Prostate gland (tissue), 2 donors: Measurements from ENCODE around the gene TMEM165. TPM values are rescaled to one million over a fixed set of nuclear protein-coding genes. Genes with fewer than 3 reads are reported as not detected.

Experiments
- DNase-seq: peaks from one replicate; pipeline ENCODE4 v3.0.0-alpha.2; 2019; ENCODE audit warnings: low spot score
- H3K27ac ChIP-seq, 2 donors: fragments of 200-600 bp; sonication (generic); 2 replicates each; pipeline ENCODE4 v1.5.1; 2017 to 2019
- H3K27me3 ChIP-seq: fragments of 200-600 bp; sonication (generic); replicated peaks from 2 replicates; pipeline ENCODE4 v1.5.1; 2019; ENCODE audit not compliant: insufficient read depth
- H3K36me3 ChIP-seq, 2 donors: fragments of 200-600 bp; sonication (generic); 1 replicate in 1 of 2; 2 replicates in 1 of 2; pipeline versions ENCODE4 v1.5.1 to v1.8.1; 2017 to 2019
- H3K4me1 ChIP-seq: fragments of 200-600 bp; sonication (generic); replicated peaks from 2 replicates; pipeline ENCODE4 v1.5.1; 2019
- H3K4me3 ChIP-seq, 2 donors: fragments of 200-600 bp; sonication (generic); 2 replicates each; pipeline ENCODE4 v1.5.1; 2017 to 2019
- H3K9me3 ChIP-seq: fragments of 200-600 bp; sonication (generic); 2 replicates; pipeline ENCODE4 v1.5.1; 2017
- CTCF ChIP-seq, 4 experiments: fragments of 200-600 bp in 2 of 4; fragments of 450-650 bp in 2 of 4; sonication (generic) in 2 of 4; IDR thresholded peaks; 1 replicate in 3 of 4; 2 replicates in 1 of 4; pipeline ENCODE4 v1.5.1; 2016 to 2019; ENCODE audit warnings: antibody characterized with exemption in 4 of 4, mild to moderate bottlenecking in 2 of 4, moderate library complexity in 2 of 4
- POLR2A ChIP-seq: fragments of 450-650 bp; IDR thresholded peaks from one replicate; pipeline ENCODE4 v1.6.1; 2016; ENCODE audit warnings: antibody characterized with exemption, mild to moderate bottlenecking
- POLR2AphosphoS5 ChIP-seq: sonication (generic); formaldehyde crosslinking; IDR thresholded peaks from one replicate; pipeline ENCODE4 v1.6.1; 2017; ENCODE audit warnings: antibody characterized with exemption
- WGBS: methylation state at CpG from one replicate; pipeline ENCODE4 v1.1.5; 2018; 5-methylcytosine and 5-hydroxymethylcytosine counted together
- intact Hi-C: fragments of 100-400 bp; cut with DNase I; formaldehyde crosslinking; loops from one replicate; pipeline ENCODE4 v1.14.2; 2022
- total RNA-seq, 2 donors: library from RNA; depleted of rRNA; stranded (reverse); fragments of >200 nt; gene quantifications; one replicate each; pipeline ENCODE4 v1.1.0, GENCODE V29; 2016

Gene TMEM165
- total RNA-seq, 2 donors from 2014 or later = 117 to 183 TPM

- no peak for TF ChIP-seq POLR2AphosphoS5
- TF ChIP-seq POLR2A = no peak
- TF ChIP-seq CTCF (IDR thresholded peaks at IDR 0.05) = no peak
- no peaks in the 10 kb centered on the region for H3K36me3 ChIP-seq
- H3K4me3 ChIP-seq = peak overlapping the region; percentile 86 to 98
- H3K4me1 ChIP-seq = no peaks in the 10 kb centered on the region
- no peaks in the 10 kb centered on the region for H3K9me3 ChIP-seq
- DNase-seq = no peak
- WGBS = 7% methylated on average over 7 of the region's 7 CpGs
- no peaks in the 10 kb centered on the region for H3K27me3 ChIP-seq
- intact Hi-C loops = no loop called here
- H3K27ac ChIP-seq = peak overlapping the region; percentile 96 to 97
Observed at GRCh38 chr4:55397126-55397436, 1.3 kb downstream of the TMEM165 start.

GRCh38 chr4:55397520-55398321 is 2.0 kb downstream of the TMEM165 start:
- intact Hi-C loops = no loop called here
- WGBS = 53% methylated on average over 15 of the region's 15 CpGs
- no peak for DNase-seq

GRCh38 chr4:55398461-55398860 is 2.7 kb downstream of the TMEM165 start:
- no peaks in the 10 kb centered on the region for H3K9me3 ChIP-seq
- DNase-seq = no peak
- H3K36me3 ChIP-seq = no peaks in the 10 kb centered on the region
- intact Hi-C loops = no loop called here
- H3K27me3 ChIP-seq = no peaks in the 10 kb centered on the region
- 14% methylated on average over 1 of the region's 1 CpG for WGBS
- TF ChIP-seq POLR2A = peak; percentile 24
- no peak for TF ChIP-seq CTCF (IDR thresholded peaks at IDR 0.05)
- peak overlapping the region; percentile 86 to 98 for H3K4me3 ChIP-seq
- no peaks in the 10 kb centered on the region for H3K4me1 ChIP-seq
- peak overlapping the region; percentile 96 to 97 for H3K27ac ChIP-seq

More at GRCh38 chr4:55397520-55398321, 2.0 kb downstream of the TMEM165 start:
- Histone ChIP-seq H3K4me1 (no peaks in the 10 kb centered on the region), H3K4me3 (peak overlapping the region; percentile 86 to 98), H3K27ac (peak overlapping the region; percentile 96 to 97), H3K9me3 (no peaks in the 10 kb centered on the region), H3K36me3 (no peaks in the 10 kb centered on the region), H3K27me3 (no peaks in the 10 kb centered on the region)
- TF ChIP-seq CTCF (IDR thresholded peaks at IDR 0.05) (no peak), POLR2AphosphoS5 (no peak), POLR2A (no peak)

- Histone ChIP-seq H3K4me1 (no peaks in the 10 kb centered on the region), H3K9me3 (no peaks in the 10 kb centered on the region), H3K4me3 (peak overlapping the region in 1 of 2 donors; percentile 86), H3K27ac (peak overlapping the region; percentile 96 to 97), H3K36me3 (no peaks in the 10 kb centered on the region), H3K27me3 (no peaks in the 10 kb centered on the region)
- no peak for DNase-seq
- no peak for TF ChIP-seq POLR2AphosphoS5
- no peak for TF ChIP-seq CTCF (IDR thresholded peaks at IDR 0.05)
- no peak for TF ChIP-seq POLR2A
- WGBS = 30% methylated on average over 3 of the region's 3 CpGs
- intact Hi-C loops = no loop called here
Observed at GRCh38 chr4:55398966-55399365, 3.2 kb downstream of the TMEM165 start.

- Histone ChIP-seq H3K36me3 (no peaks in the 10 kb centered on the region), H3K9me3 (no peaks in the 10 kb centered on the region), H3K4me3 (peak overlapping the region in 1 of 2 donors; percentile 86), H3K4me1 (no peaks in the 10 kb centered on the region), H3K27ac (peak overlapping the region; percentile 96 to 97), H3K27me3 (no peaks in the 10 kb centered on the region)
- WGBS = 77% methylated on average over 1 of the region's 1 CpG
- no peak for TF ChIP-seq POLR2A
- no peak for TF ChIP-seq POLR2AphosphoS5
- TF ChIP-seq CTCF (IDR thresholded peaks at IDR 0.05) = no peak
- DNase-seq = no peak
- intact Hi-C loops = no loop called here
Observed at GRCh38 chr4:55399581-55399980, 3.8 kb downstream of the TMEM165 start.
